Chondrocyte (in vitro differentiated cells): ENCODE measurements around the gene SH3RF2. TPM values are rescaled to one million over a fixed set of nuclear protein-coding genes. Genes with fewer than 3 reads are reported as not detected.
A peak's percentile ranks its signal among the peaks of the same experiment; 100 is the strongest.

ENCODE experiments used
- DNase-seq: peaks from one replicate; pipeline ENCODE4 v3.0.0; 2021; ENCODE audit warnings: mixed read lengths, low spot score
- H3K27ac Mint-ChIP-seq: one replicate; pipeline ENCODE4 v1.8.0; 2021; ENCODE audit warnings: mild to moderate bottlenecking, moderate library complexity, mixed read lengths; ENCODE audit not compliant: unreplicated experiment
- H3K27me3 Mint-ChIP-seq: 2 replicates; pipeline ENCODE4 v1.8.0; 2021; ENCODE audit warnings: low read depth, mixed read lengths
- H3K36me3 Mint-ChIP-seq: 2 replicates; pipeline ENCODE4 v1.8.0; 2021; ENCODE audit warnings: low read depth, mixed read lengths
- H3K4me1 Mint-ChIP-seq: 2 replicates; pipeline ENCODE4 v1.8.0; 2021; ENCODE audit warnings: low read depth, mild to moderate bottlenecking, mixed read lengths
- H3K4me3 Mint-ChIP-seq: one replicate; pipeline ENCODE4 v1.8.0; 2021; ENCODE audit warnings: mild to moderate bottlenecking, moderate library complexity, mixed read lengths; ENCODE audit not compliant: unreplicated experiment
- H3K9me3 Mint-ChIP-seq: 2 replicates; pipeline ENCODE4 v1.8.0; 2021; ENCODE audit warnings: low read depth, mixed read lengths
- CTCF ChIP-seq: fragments of 200-600 bp; sonication (generic); IDR thresholded peaks from 2 replicates; pipeline ENCODE4 v1.5.0; 2021; ENCODE audit warnings: antibody characterized with exemption, mild to moderate bottlenecking, moderate library complexity
- total RNA-seq: library from RNA; stranded (reverse); gene quantifications from 3 replicates; pipeline ENCODE4 v1.2.1, GENCODE V29; 2021

Gene SH3RF2
- total RNA-seq, 1 donor from 2014 or later, result 0.42 TPM

- H3K4me1 Mint-ChIP-seq, result peaks cover 3% of the 10 kb centered on the region
- DNase-seq, result no peak
- TF ChIP-seq CTCF, result no peak
- H3K27ac Mint-ChIP-seq, result no peak overlapping the region
- H3K36me3 Mint-ChIP-seq, result peaks cover 4% of the 10 kb centered on the region
- no peak overlapping the region for H3K4me3 Mint-ChIP-seq
- no peaks in the 10 kb centered on the region for H3K27me3 Mint-ChIP-seq
- H3K9me3 Mint-ChIP-seq, result peaks cover 28% of the 10 kb centered on the region
Observed at GRCh38 chr5:145898171-145898570, 38.2 kb upstream of the SH3RF2 start.

- peaks cover 2% of the 10 kb centered on the region for H3K36me3 Mint-ChIP-seq
- DNase-seq, result no peak
- no peak overlapping the region for H3K4me3 Mint-ChIP-seq
- H3K27ac Mint-ChIP-seq, result no peak overlapping the region
- H3K9me3 Mint-ChIP-seq, result peaks cover 21% of the 10 kb centered on the region
- H3K4me1 Mint-ChIP-seq, result peaks cover 3% of the 10 kb centered on the region
- no peaks in the 10 kb centered on the region for H3K27me3 Mint-ChIP-seq
- no peak for TF ChIP-seq CTCF
Observed at GRCh38 chr5:145902421-145902820, 34.0 kb upstream of the SH3RF2 start.

- no peak for DNase-seq
- Mint-ChIP-seq H3K4me3 (no peak overlapping the region), H3K27me3 (no peaks in the 10 kb centered on the region), H3K36me3 (peaks cover 2% of the 10 kb centered on the region), H3K4me1 (peaks cover 3% of the 10 kb centered on the region), H3K9me3 (peaks cover 21% of the 10 kb centered on the region), H3K27ac (no peak overlapping the region)
- TF ChIP-seq CTCF, result peak; percentile 50
Observed at GRCh38 chr5:145903113-145903512, 33.3 kb upstream of the SH3RF2 start.

GRCh38 chr5:145903867-145904266 lies 32.5 kb upstream of the SH3RF2 start:
- H3K27ac Mint-ChIP-seq, result no peak overlapping the region
- H3K4me1 Mint-ChIP-seq, result peaks cover 3% of the 10 kb centered on the region
- no peak for TF ChIP-seq CTCF
- no peak for DNase-seq
- peaks cover 2% of the 10 kb centered on the region for H3K36me3 Mint-ChIP-seq
- no peak overlapping the region for H3K4me3 Mint-ChIP-seq
- H3K27me3 Mint-ChIP-seq, result no peaks in the 10 kb centered on the region
- peaks cover 16% of the 10 kb centered on the region for H3K9me3 Mint-ChIP-seq

GRCh38 chr5:145904743-145905142 lies 31.6 kb upstream of the SH3RF2 start:
- no peak overlapping the region for H3K27ac Mint-ChIP-seq
- no peak for TF ChIP-seq CTCF
- no peaks in the 10 kb centered on the region for H3K27me3 Mint-ChIP-seq
- peaks cover 7% of the 10 kb centered on the region for H3K9me3 Mint-ChIP-seq
- peaks cover 3% of the 10 kb centered on the region for H3K4me1 Mint-ChIP-seq
- no peak overlapping the region for H3K4me3 Mint-ChIP-seq
- no peaks in the 10 kb centered on the region for H3K36me3 Mint-ChIP-seq
- no peak for DNase-seq
